HG03135 (cell line): ENCODE data around the gene EFR3B.
"Not testable (repeated sequence)": the region's sequence is repeated elsewhere in the genome, so short reads cannot be mapped to it uniquely, and the experiment has no call there.

Experiments
- ATAC-seq: cut with Tn5 transposase; IDR thresholded peaks from one replicate; pipeline ENCODE4 v1.9.1; 2021; ENCODE audit warnings: mild to moderate bottlenecking, moderate library complexity; ENCODE audit not compliant: unreplicated experiment

Gene EFR3B

DNA sequence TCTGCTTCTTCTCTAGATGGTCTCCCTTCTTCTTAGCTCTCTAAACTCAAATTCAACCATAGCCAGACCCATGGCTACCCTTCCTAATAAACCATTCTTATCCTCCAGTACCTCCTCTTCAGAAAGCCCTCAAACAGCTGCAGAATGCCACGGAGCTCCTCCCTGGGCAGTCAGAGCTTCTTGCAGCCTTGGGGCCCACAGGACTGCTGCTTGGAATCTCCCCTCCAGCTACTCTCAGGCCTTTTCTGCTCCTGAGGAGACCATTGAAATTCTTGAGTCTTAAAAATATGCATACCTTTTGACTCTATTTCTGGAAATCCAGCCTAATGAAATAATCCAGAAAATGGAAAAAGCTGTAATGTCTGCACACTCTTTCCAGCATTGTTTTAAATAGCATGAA is 30.7 kb downstream of the EFR3B start:
- no peak for ATAC-seq

DNA sequence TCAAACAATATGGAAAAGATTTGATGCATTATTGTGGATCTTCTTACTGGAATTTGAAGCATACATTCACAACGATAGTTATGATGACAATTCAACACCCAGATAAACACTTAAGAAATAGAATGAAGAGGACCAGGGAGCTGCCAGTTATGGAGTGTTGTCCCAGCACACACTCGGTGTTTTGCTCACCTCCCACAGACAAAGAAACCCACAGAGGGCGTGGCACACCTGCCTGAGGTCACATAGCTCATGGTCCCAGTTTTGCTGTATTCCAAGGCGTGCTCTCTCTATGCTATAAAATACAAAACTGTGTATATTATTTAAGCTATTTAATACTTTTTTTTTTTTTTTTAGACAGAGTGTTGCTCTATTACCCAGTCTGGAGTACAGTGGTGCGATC is 31.1 kb downstream of the EFR3B start:
- ATAC-seq: no peak

DNA sequence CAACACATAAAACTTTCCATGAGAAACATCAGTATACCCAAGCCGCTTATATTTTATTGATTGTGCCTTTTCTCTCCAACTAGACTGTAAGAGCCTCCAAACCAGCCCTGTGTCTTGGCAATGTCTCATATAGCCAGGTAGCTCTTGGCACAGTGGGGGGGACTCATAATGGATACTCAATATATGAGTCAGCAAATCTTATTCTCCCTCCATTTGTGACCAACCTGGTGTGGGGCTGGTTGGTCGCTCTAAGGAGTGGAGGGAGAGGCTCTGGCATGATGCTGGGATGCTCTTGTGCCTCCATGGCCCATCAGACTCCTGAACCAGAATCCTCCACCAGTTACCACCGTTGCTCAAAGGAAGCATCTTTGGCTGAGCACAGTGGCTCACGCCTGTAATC is 32.0 kb downstream of the EFR3B start:
- ATAC-seq: no peak

- no peak for ATAC-seq
These were observed 33.0 kb downstream of the EFR3B start for GRCh38 chr2:25074826-25075225.

- ATAC-seq: no peak
These were observed 34.9 kb downstream of the EFR3B start for GRCh38 chr2:25076749-25077148.

DNA sequence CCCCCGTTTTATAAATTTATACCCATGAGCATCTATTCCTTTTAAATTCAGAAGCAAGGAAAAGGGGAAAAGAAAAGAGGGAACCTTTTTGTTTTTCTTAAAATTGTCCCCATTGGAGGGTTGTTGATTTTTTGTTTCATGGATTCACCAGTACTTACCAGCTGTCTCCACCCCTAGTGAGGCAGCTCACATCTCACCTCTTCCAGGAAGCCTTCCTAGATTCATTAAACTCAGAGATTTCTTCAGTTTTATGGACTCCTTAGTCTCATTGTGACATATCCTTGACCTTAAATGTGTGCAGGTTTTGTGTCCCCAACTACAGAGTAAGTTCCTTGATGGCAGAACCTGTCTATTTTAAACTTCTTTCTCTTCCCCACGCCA is 35.9 kb downstream of the EFR3B start:
- ATAC-seq: no peak

GRCh38 chr2:25078170-25079049 is 36.5 kb downstream of the EFR3B start:
- ATAC-seq: no peak

DNA sequence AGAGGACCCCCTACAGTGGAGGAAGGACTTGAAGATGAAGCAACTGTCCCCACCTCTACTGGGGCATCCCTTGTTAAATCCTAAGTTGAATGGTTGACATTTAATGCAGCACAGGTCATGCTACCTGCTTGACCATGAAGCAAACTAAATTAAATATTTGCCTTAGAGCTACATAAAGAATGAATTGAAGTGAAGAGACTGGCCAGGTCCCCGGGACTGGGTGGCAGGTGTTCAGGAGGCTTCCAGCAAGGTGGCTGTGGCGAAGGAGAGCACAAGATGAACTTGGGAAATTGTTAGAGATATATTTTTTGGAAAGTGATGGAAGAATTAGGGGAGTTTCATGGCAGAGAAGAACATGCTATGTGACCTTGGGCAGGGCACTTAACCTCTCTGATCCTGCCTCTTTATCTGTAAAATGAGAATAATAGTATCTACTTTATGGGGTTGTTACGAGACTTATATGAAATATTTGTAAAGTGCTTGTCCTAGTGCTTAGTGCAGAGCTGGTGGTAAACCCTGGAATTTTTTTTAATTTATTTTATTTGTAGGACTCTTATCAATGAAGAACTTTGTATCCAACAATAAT is 37.3 kb downstream of the EFR3B start:
- no peak for ATAC-seq

DNA sequence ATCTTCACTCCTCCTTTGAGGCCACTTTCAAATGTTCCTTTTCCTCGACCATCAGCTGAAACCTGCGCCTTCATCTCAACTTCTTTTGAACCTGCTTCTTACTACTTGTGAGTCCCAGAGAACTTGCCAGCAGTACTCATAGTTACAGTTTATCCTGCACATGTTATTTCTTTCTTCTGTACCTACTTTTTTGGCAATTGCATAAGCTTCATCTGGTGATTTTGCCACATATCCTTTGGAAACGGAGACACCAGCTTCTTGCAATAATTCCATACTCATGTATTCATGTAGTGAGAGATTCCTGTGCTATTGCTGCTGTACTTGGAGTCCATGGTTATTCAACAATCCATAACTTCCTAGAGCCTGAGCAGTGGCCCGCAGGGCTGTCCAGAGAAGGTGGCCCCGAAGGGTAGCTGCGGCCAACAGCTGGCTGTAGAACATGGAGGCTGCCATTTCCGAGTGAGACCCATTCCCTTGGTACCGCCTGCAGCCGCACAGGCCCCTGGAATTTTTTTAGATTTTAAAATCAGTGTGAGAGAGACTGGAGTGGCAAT is 39.4 kb downstream of the EFR3B start:
- no peak for ATAC-seq

DNA sequence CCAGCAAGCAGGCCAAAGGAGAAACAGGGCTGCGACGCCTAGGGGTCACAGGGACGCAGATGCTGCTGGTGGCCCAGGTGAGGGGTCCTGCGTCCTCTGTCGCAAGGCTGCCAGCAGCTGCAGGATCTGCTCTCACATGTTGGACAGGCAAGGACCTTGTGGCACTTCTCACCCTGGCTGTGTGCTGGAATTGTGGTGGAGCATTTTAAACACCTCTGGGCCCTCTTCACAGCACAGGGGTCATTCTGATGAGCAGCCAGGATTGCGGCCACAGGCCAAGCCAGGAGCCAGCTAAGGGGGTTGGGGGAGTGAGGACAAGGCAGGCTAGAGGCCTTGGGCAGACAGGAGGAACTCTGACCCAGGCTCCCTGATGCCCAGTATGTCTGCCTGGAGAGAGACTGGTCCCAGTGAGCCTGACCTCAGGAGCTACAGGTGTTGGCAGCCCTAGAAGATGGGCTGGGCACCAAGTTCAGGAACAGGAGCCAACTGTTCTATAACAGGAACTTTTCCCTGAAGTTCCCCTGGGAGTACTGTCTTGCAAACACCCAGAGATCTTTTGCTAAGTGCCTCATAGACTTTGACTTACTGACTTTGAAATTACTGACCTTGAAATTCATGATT is 40.2 kb downstream of the EFR3B start:
- no peak for ATAC-seq

GRCh38 chr2:25085761-25086560 is 44.1 kb downstream of the EFR3B start:
- no peak for ATAC-seq

GRCh38 chr2:25088817-25089516 is 47.1 kb downstream of the EFR3B start:
- ATAC-seq: no peak

- ATAC-seq: no peak
These were observed 47.9 kb downstream of the EFR3B start for GRCh38 chr2:25089605-25090315.

GRCh38 chr2:25090801-25091200 is 48.9 kb downstream of the EFR3B start:
- no peak for ATAC-seq

GRCh38 chr2:25091265-25091664 is 49.4 kb downstream of the EFR3B start:
- ATAC-seq: no peak

- no peak for ATAC-seq
These were observed 56.2 kb downstream of the EFR3B start for GRCh38 chr2:25098056-25098455.

DNA sequence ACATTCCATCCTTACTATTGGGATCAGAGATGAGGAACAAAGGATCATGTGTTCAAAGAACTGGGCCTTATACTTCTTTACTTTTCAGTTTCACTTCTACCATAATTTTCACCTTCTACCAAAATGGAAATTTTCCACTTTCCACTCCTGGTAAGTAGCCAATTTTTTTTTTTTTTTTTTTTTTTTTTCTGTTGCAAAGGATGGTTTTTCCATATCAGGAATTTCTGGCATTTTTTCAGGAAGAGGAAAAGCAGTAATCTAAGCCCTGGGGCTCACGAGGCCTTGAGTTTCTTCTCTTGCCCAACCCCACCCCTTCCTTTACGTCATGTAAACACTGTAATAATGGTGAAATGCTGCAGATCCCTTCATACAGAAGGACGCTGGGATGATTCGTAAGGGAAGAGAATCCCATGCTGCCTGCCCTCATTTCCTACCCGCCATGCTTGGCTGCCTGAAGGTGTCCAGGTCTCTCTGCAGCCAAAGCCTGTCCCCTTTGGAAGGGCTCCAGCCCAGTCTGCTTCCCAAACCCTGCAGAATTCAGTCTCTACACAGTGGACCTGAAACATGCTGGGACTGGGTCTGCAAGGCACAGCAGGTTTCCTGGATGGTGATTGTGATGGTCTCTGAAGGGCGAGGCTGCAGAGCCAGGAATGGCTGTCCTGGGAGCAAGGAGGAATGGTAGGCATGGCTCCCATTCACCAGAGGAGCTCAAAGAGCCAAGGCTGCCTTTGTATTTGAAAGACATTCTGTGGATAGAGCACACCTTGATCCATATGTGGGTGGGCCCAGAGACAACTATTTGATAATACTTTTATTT is 57.0 kb downstream of the EFR3B start:
- no peak for ATAC-seq

DNA sequence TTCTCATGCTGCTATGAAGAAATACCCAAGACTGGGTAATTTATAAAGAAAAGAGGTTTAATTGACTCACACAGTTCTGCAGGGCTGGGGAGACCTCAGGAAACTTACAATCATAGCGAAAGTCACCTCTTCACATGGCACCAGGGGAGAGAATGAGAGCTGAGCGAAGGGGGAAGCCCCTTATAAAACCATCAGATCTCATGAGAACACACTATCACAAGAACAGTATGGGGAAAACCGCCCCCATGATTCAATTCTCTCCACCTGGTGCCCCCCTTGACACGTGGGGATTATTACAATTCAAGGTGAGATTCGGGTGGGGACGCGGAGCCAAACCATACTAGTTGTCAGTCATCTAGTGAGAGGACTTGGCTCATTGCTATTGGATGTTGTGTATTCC is 60.5 kb downstream of the EFR3B start:
- ATAC-seq: not testable (repeated sequence)

DNA sequence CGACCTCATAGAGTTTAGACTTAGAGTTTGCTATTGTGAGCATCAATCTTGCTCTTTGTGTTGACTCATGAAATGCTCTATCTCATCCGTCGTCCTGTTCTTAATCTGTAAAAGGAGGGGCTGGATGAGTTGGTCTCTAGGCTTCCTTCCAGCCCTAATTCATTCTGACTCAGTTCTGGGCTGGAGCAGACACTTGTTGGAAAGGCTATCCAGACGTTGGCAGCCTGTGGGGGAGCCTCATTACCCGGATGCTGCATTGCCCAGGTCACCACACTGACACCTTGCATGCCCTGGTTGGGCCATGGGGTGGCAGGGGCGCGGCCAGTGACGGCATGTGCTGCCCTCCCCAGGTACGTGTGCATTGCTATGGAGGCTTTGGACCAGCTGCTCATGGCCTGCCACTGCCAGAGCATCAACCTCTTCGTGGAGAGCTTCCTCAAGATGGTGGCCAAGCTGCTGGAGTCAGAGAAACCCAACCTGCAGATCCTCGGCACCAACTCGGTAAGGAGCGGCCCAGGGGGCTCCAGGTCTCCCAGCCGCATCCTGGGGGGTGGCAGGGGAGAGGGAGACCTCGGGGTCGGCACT is 61.5 kb downstream of the EFR3B start:
- ATAC-seq: no peak
